AG09309 (cell line): Measurements from ENCODE around the gene DNM1L.
A peak's percentile ranks its signal among the peaks of the same experiment; 100 is the strongest.

Experiments used
- DNase-seq: peaks from one replicate; pipeline ENCODE4 v3.0.0-alpha.2; 2010; ENCODE audit warnings: low read depth
- H3K4me3 ChIP-seq: 2 replicates; pipeline ENCODE4 v1.5.1; 2011; ENCODE audit warnings: mild to moderate bottlenecking, low read depth, low read length, moderate library complexity; ENCODE audit not compliant: control insufficient read depth
- CTCF ChIP-seq: IDR thresholded peaks from 2 replicates; pipeline ENCODE4 v1.5.1; 2011; ENCODE audit warnings: mild to moderate bottlenecking, low read depth, low read length, inconsistent platforms; ENCODE audit not compliant: insufficient read depth, control insufficient read depth; ENCODE audit errors: missing control alignments

The DNM1L gene

GRCh38 chr12:32679091-32679919 is at the start of gene DNM1L:
Gene DNM1L, plus strand, starts transcription at chr12:32679301. Its CDS starts 63 bp downstream, at chr12:32679364.
- DNase-seq, result peak; percentile 82
- H3K4me3 ChIP-seq, result peak within 1 kb of the TSS; percentile 78
- no peak for TF ChIP-seq CTCF

GRCh38 chr12:32641287-32641901 is 37.7 kb upstream of the DNM1L start:
- no peak for TF ChIP-seq CTCF
- no peak for DNase-seq
- H3K4me3 ChIP-seq, result no peak overlapping the region

- H3K4me3 ChIP-seq, result no peak overlapping the region
- TF ChIP-seq CTCF, result no peak
- no peak for DNase-seq
Observed at GRCh38 chr12:32644431-32644830, 34.7 kb upstream of the DNM1L start.

GRCh38 chr12:32647275-32647674 is 31.8 kb upstream of the DNM1L start:
- no peak overlapping the region for H3K4me3 ChIP-seq
- no peak for TF ChIP-seq CTCF
- no peak for DNase-seq

- TF ChIP-seq CTCF, result no peak
- no peak for DNase-seq
- no peak overlapping the region for H3K4me3 ChIP-seq
Observed at GRCh38 chr12:32650508-32650907, 28.6 kb upstream of the DNM1L start.

GRCh38 chr12:32651151-32651955 is 27.7 kb upstream of the DNM1L start:
- DNase-seq, result no peak
- TF ChIP-seq CTCF, result no peak
- H3K4me3 ChIP-seq, result no peak overlapping the region
